ENCODE data around the gene CACNB4.

GRCh38 chr2:152055366-152056108 is 43.3 kb downstream of the CACNB4 start:
- no peak for TF ChIP-seq POLR2AphosphoS5 (IDR thresholded peaks at IDR 0.05; ENCODE audit: low read depth, low read length)
- no peak for TF ChIP-seq SIN3A (IDR thresholded peaks at IDR 0.05; ENCODE audit: borderline replicate concordance, insufficient read depth, low read length)
- TF ChIP-seq, protein P1, sequence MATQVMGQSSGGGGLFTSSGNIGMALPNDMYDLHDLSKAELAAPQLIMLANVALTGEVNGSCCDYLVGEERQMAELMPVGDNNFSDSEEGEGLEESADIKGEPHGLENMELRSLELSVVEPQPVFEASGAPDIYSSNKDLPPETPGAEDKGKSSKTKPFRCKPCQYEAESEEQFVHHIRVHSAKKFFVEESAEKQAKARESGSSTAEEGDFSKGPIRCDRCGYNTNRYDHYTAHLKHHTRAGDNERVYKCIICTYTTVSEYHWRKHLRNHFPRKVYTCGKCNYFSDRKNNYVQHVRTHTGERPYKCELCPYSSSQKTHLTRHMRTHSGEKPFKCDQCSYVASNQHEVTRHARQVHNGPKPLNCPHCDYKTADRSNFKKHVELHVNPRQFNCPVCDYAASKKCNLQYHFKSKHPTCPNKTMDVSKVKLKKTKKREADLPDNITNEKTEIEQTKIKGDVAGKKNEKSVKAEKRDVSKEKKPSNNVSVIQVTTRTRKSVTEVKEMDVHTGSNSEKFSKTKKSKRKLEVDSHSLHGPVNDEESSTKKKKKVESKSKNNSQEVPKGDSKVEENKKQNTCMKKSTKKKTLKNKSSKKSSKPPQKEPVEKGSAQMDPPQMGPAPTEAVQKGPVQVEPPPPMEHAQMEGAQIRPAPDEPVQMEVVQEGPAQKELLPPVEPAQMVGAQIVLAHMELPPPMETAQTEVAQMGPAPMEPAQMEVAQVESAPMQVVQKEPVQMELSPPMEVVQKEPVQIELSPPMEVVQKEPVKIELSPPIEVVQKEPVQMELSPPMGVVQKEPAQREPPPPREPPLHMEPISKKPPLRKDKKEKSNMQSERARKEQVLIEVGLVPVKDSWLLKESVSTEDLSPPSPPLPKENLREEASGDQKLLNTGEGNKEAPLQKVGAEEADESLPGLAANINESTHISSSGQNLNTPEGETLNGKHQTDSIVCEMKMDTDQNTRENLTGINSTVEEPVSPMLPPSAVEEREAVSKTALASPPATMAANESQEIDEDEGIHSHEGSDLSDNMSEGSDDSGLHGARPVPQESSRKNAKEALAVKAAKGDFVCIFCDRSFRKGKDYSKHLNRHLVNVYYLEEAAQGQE (IDR thresholded peaks at IDR 0.05; ENCODE audit: insufficient read depth in 1 of 2, low read depth in 2 of 2, low read length in 2 of 2) = no peak

Measured in PFSK-1 (cell line).